GM23248 (cell line): ENCODE data around the gene CYP4F12. TPM values are rescaled to one million over a fixed set of nuclear protein-coding genes. Genes with fewer than 3 reads are reported as not detected.

Source experiments
- DNase-seq: peaks from one replicate; pipeline ENCODE4 v3.0.0-alpha.2; 2015
- H2AFZ ChIP-seq: fragments of 200-600 bp; sonication (generic); 2 replicates; pipeline ENCODE4 v1.6.1; 2016; ENCODE audit warnings: antibody characterized with exemption
- H3F3A ChIP-seq: fragments of 200-600 bp; sonication (generic); 2 replicates; pipeline ENCODE4 v1.6.1; 2016; ENCODE audit warnings: mild to moderate bottlenecking, antibody characterized with exemption, mixed run types; ENCODE audit not compliant: insufficient read depth
- H3K27ac ChIP-seq: fragments of 200-600 bp; sonication (generic); 2 replicates; pipeline ENCODE4 v1.5.1; 2016; ENCODE audit warnings: mild to moderate bottlenecking
- H3K27me3 ChIP-seq: fragments of 200-600 bp; sonication (generic); replicated peaks from 2 replicates; pipeline ENCODE4 v1.6.1; 2016; ENCODE audit warnings: mild to moderate bottlenecking; ENCODE audit not compliant: insufficient read depth
- H3K36me3 ChIP-seq: fragments of 200-600 bp; sonication (generic); 2 replicates; pipeline ENCODE4 v1.6.1; 2016; ENCODE audit warnings: low read depth, mild to moderate bottlenecking
- H3K4me1 ChIP-seq: fragments of 200-600 bp; sonication (generic); 2 replicates; pipeline ENCODE4 v1.6.1; 2016; ENCODE audit warnings: mild to moderate bottlenecking; ENCODE audit not compliant: insufficient read depth
- H3K4me2 ChIP-seq: fragments of 200-600 bp; sonication (generic); one replicate; pipeline ENCODE4 v1.6.1; 2016; ENCODE audit warnings: mild to moderate bottlenecking; ENCODE audit not compliant: unreplicated experiment
- H3K4me3 ChIP-seq: fragments of 200-600 bp; sonication (generic); 2 replicates; pipeline ENCODE4 v1.5.1; 2016; ENCODE audit warnings: mild to moderate bottlenecking
- H3K79me2 ChIP-seq: fragments of 200-600 bp; sonication (generic); 2 replicates; pipeline ENCODE4 v1.6.1; 2016; ENCODE audit warnings: mild to moderate bottlenecking; ENCODE audit not compliant: insufficient read depth
- H3K9ac ChIP-seq: fragments of 200-600 bp; sonication (generic); 2 replicates; pipeline ENCODE4 v1.6.1; 2016; ENCODE audit warnings: mild to moderate bottlenecking
- H3K9me2 ChIP-seq: fragments of 200-600 bp; sonication (generic); 2 replicates; pipeline ENCODE4 v1.6.1; 2016; ENCODE audit warnings: mixed run types, mild to moderate bottlenecking, moderate library complexity; ENCODE audit not compliant: insufficient read depth
- H3K9me3 ChIP-seq: fragments of 200-600 bp; sonication (generic); one replicate; pipeline ENCODE4 v1.6.1; 2017; ENCODE audit warnings: low read depth
- H4K20me1 ChIP-seq: fragments of 200-600 bp; sonication (generic); 2 replicates; pipeline ENCODE4 v1.6.0; 2016; ENCODE audit not compliant: insufficient read depth
- EZH2 ChIP-seq: fragments of 200-600 bp; sonication (generic); IDR thresholded peaks from 2 replicates; pipeline ENCODE4 v1.6.1; 2018; ENCODE audit warnings: antibody characterized with exemption, mild to moderate bottlenecking; ENCODE audit not compliant: insufficient read depth, poor library complexity, severe bottlenecking
- EZH2phosphoT487 ChIP-seq: fragments of 200-600 bp; sonication (generic); IDR thresholded peaks from 2 replicates; pipeline ENCODE4 v1.6.1; 2018; ENCODE audit warnings: antibody characterized with exemption, moderate library complexity, mild to moderate bottlenecking, low read depth; ENCODE audit not compliant: insufficient read depth
- WGBS, 2 experiments: methylation state at CpG; one replicate each; pipeline ENCODE4 v1.1.6; 2015 to 2017; ENCODE audit warnings: low lambda C conversion rate in 2 of 2, low coverage in 1 of 2; ENCODE audit errors: missing lambda C conversion rate in 2 of 2; 5-methylcytosine and 5-hydroxymethylcytosine counted together
- in situ Hi-C: fragments of 300-500 bp; cut with MboI; formaldehyde crosslinking; loops from 2 replicates; pipeline ENCODE4 v1.15.0; 2020
- polyA plus RNA-seq: library from polyadenylated mRNA; unstranded; fragments of >200 nt; fragmentation: Nextera tagmentation; extraction: Ambion mirVana; gene quantifications from 2 replicates; pipeline ENCODE4 v1.2.1, GENCODE V29; 2016
- total RNA-seq: library from RNA; depleted of rRNA; stranded (reverse); fragments of >200 nt; shearing (Covaris generic); gene quantifications from 2 replicates; pipeline ENCODE4 v1.2.3, GENCODE V29; 2014

The CYP4F12 gene
- total and polyA plus RNA-seq, 2 experiments from 2014 or later, result not detected

GRCh38 chr19:15701757-15702533 is 29.1 kb downstream of the CYP4F12 start:
- no peak for TF ChIP-seq EZH2phosphoT487
- no peak for TF ChIP-seq EZH2
- in situ Hi-C loops, result no loop called here
- DNase-seq, result no peak

GRCh38 chr19:15702534-15702930 is 29.6 kb downstream of the CYP4F12 start:
- in situ Hi-C loops, result no loop called here
- no peaks in the 10 kb centered on the region for H3K9me3 ChIP-seq
- H3K4me1 ChIP-seq, result no peaks in the 10 kb centered on the region
- H3K4me3 ChIP-seq, result no peak overlapping the region
- H3K27me3 ChIP-seq, result no peaks in the 10 kb centered on the region
- H3K9ac ChIP-seq, result no peak overlapping the region
- no peak overlapping the region for H3K27ac ChIP-seq
- H3K9me2 ChIP-seq, result no peaks in the 10 kb centered on the region
- H2AFZ ChIP-seq, result no peak overlapping the region
- no peak for TF ChIP-seq EZH2
- no peak for TF ChIP-seq EZH2phosphoT487
- no peaks in the 10 kb centered on the region for H3K36me3 ChIP-seq
- H3K4me2 ChIP-seq, result no peak overlapping the region
- WGBS, 2 experiments, result 3 to 6% methylated on average over 4 to 7 of the region's 7 CpGs
- no peaks in the 10 kb centered on the region for H4K20me1 ChIP-seq
- no peaks in the 10 kb centered on the region for H3F3A ChIP-seq
- DNase-seq, result peak; percentile 26
- H3K79me2 ChIP-seq, result no peaks in the 10 kb centered on the region

More at GRCh38 chr19:15701757-15702533, 29.1 kb downstream of the CYP4F12 start:
- Histone ChIP-seq H3K79me2 (no peaks in the 10 kb centered on the region), H3K4me2 (no peak overlapping the region), H3K36me3 (no peaks in the 10 kb centered on the region), H2AFZ (no peak overlapping the region), H3K9me2 (no peaks in the 10 kb centered on the region), H3K9me3 (no peaks in the 10 kb centered on the region), H3K27ac (no peak overlapping the region), H3K27me3 (no peaks in the 10 kb centered on the region), H3F3A (no peaks in the 10 kb centered on the region), H3K4me3 (no peak overlapping the region), H3K4me1 (no peaks in the 10 kb centered on the region), H4K20me1 (no peaks in the 10 kb centered on the region), H3K9ac (no peak overlapping the region)
- WGBS, 2 experiments, result 23 to 28% methylated on average over 4 of the region's 4 CpGs

- no peak overlapping the region for H2AFZ ChIP-seq
- H3K4me2 ChIP-seq, result no peak overlapping the region
- H3F3A ChIP-seq, result no peaks in the 10 kb centered on the region
- no peak for DNase-seq
- H3K79me2 ChIP-seq, result no peaks in the 10 kb centered on the region
- in situ Hi-C loops, result no loop called here
- H3K4me3 ChIP-seq, result no peak overlapping the region
- H3K9ac ChIP-seq, result no peak overlapping the region
- TF ChIP-seq EZH2 (no peak), EZH2phosphoT487 (no peak)
- H4K20me1 ChIP-seq, result no peaks in the 10 kb centered on the region
- no peaks in the 10 kb centered on the region for H3K9me3 ChIP-seq
- H3K4me1 ChIP-seq, result no peaks in the 10 kb centered on the region
- H3K27me3 ChIP-seq, result no peaks in the 10 kb centered on the region
- no peak overlapping the region for H3K27ac ChIP-seq
- 2 to 7% methylated on average over 3 of the region's 3 CpGs for WGBS, 2 experiments
- H3K9me2 ChIP-seq, result no peaks in the 10 kb centered on the region
- no peaks in the 10 kb centered on the region for H3K36me3 ChIP-seq
Observed at GRCh38 chr19:15714638-15715037, 41.8 kb downstream of the CYP4F12 start.

GRCh38 chr19:15715642-15716041 is 42.8 kb downstream of the CYP4F12 start:
- H3K9me3 ChIP-seq, result no peaks in the 10 kb centered on the region
- no peak overlapping the region for H3K27ac ChIP-seq
- H3K9ac ChIP-seq, result no peak overlapping the region
- in situ Hi-C loops, result no loop called here
- H3K4me3 ChIP-seq, result no peak overlapping the region
- H3K79me2 ChIP-seq, result no peaks in the 10 kb centered on the region
- no peak overlapping the region for H2AFZ ChIP-seq
- no peaks in the 10 kb centered on the region for H3F3A ChIP-seq
- no peak for DNase-seq
- TF ChIP-seq EZH2 (no peak), EZH2phosphoT487 (no peak)
- H3K4me2 ChIP-seq, result no peak overlapping the region
- no peaks in the 10 kb centered on the region for H3K4me1 ChIP-seq
- H4K20me1 ChIP-seq, result no peaks in the 10 kb centered on the region
- WGBS, 2 experiments, result 55 to 64% methylated on average over 1 of the region's 1 CpG
- H3K27me3 ChIP-seq, result no peaks in the 10 kb centered on the region
- H3K9me2 ChIP-seq, result no peaks in the 10 kb centered on the region
- no peaks in the 10 kb centered on the region for H3K36me3 ChIP-seq
